ENCODE data around the gene IGFBP4.

- no peak for TF ChIP-seq POLR2A (IDR thresholded peaks at IDR 0.05; ENCODE audit: low read depth, low read length)
- TF ChIP-seq TAF1 (IDR thresholded peaks at IDR 0.05; ENCODE audit: low read depth, low read length), result no peak
- TF ChIP-seq POU2F2 (IDR thresholded peaks at IDR 0.05; ENCODE audit: low read depth, low read length), result no peak
- no peak for TF ChIP-seq POLR2AphosphoS5 (IDR thresholded peaks at IDR 0.05; ENCODE audit: low read depth, low read length)
- no peak for TF ChIP-seq PAX5 (IDR thresholded peaks at IDR 0.05; ENCODE audit: insufficient read depth, low read length, severe bottlenecking)
- no peak for TF ChIP-seq SPI1 (IDR thresholded peaks at IDR 0.05; ENCODE audit: low read depth, low read length)
These were observed 40.4 kb downstream of the IGFBP4 start for GRCh38 chr17:40483679-40484078.

Data from GM12891 (cell line).